IPS-18a (cell line): ENCODE data around the gene DCUN1D2.

ENCODE experiments used
- H3K27ac ChIP-seq: one replicate; pipeline ENCODE4 v1.5.1; 2013; ENCODE audit warnings: low read length
- H3K27me3 ChIP-seq: one replicate; pipeline ENCODE4 v1.6.1; 2013; ENCODE audit warnings: mild to moderate bottlenecking, low read length; ENCODE audit not compliant: control insufficient read depth, insufficient read depth
- H3K36me3 ChIP-seq: one replicate; pipeline ENCODE4 v1.6.1; 2013; ENCODE audit warnings: low read depth, low read length; ENCODE audit not compliant: control insufficient read depth
- H3K4me1 ChIP-seq: one replicate; pipeline ENCODE4 v1.6.1; 2013; ENCODE audit warnings: low read depth, low read length; ENCODE audit not compliant: control insufficient read depth
- H3K4me3 ChIP-seq: one replicate; pipeline ENCODE4 v1.5.1; 2013; ENCODE audit warnings: low read length
- H3K9ac ChIP-seq: one replicate; pipeline ENCODE4 v1.6.1; 2013; ENCODE audit warnings: mild to moderate bottlenecking, low read length, moderate library complexity
- H3K9me3 ChIP-seq: one replicate; pipeline ENCODE4 v1.6.1; 2013; ENCODE audit warnings: low read depth, low read length; ENCODE audit not compliant: control insufficient read depth

Gene DCUN1D2

GRCh38 chr13:113514847-113515246, 24.3 kb upstream of the DCUN1D2 start:
- Histone ChIP-seq H3K27ac (no peak overlapping the region), H3K4me3 (no peak overlapping the region), H3K27me3 (no peaks in the 10 kb centered on the region), H3K36me3 (peaks cover 17% of the 10 kb centered on the region), H3K9ac (no peak overlapping the region), H3K9me3 (no peaks in the 10 kb centered on the region), H3K4me1 (no peaks in the 10 kb centered on the region)

- Histone ChIP-seq H3K4me1 (no peaks in the 10 kb centered on the region), H3K27ac (no peak overlapping the region), H3K9ac (no peak overlapping the region), H3K4me3 (no peak overlapping the region), H3K27me3 (no peaks in the 10 kb centered on the region), H3K36me3 (peaks cover 19% of the 10 kb centered on the region), H3K9me3 (no peaks in the 10 kb centered on the region)
These were observed 23.2 kb upstream of the DCUN1D2 start for GRCh38 chr13:113513761-113514160.

GRCh38 chr13:113511361-113511760, 20.9 kb upstream of the DCUN1D2 start:
- Histone ChIP-seq H3K36me3 (peaks cover 15% of the 10 kb centered on the region), H3K4me1 (no peaks in the 10 kb centered on the region), H3K9ac (no peak overlapping the region), H3K27ac (no peak overlapping the region), H3K27me3 (no peaks in the 10 kb centered on the region), H3K9me3 (no peaks in the 10 kb centered on the region), H3K4me3 (no peak overlapping the region)

GRCh38 chr13:113510871-113511270, 20.4 kb upstream of the DCUN1D2 start:
- Histone ChIP-seq H3K27ac (no peak overlapping the region), H3K9ac (no peak overlapping the region), H3K36me3 (peaks cover 16% of the 10 kb centered on the region), H3K4me3 (no peak overlapping the region), H3K9me3 (no peaks in the 10 kb centered on the region), H3K4me1 (no peaks in the 10 kb centered on the region), H3K27me3 (no peaks in the 10 kb centered on the region)

- Histone ChIP-seq H3K36me3 (peaks cover 23% of the 10 kb centered on the region), H3K27me3 (no peaks in the 10 kb centered on the region), H3K27ac (no peak overlapping the region), H3K4me1 (no peaks in the 10 kb centered on the region), H3K4me3 (no peak overlapping the region), H3K9me3 (no peaks in the 10 kb centered on the region), H3K9ac (no peak overlapping the region)
These were observed 19.5 kb upstream of the DCUN1D2 start for GRCh38 chr13:113509989-113510388.

GRCh38 chr13:113508521-113509254, 18.2 kb upstream of the DCUN1D2 start:
- Histone ChIP-seq H3K27ac (no peak overlapping the region), H3K9ac (no peak overlapping the region), H3K36me3 (peaks cover 34% of the 10 kb centered on the region), H3K9me3 (no peaks in the 10 kb centered on the region), H3K27me3 (no peaks in the 10 kb centered on the region), H3K4me3 (no peak overlapping the region), H3K4me1 (no peaks in the 10 kb centered on the region)

GRCh38 chr13:113507505-113508345, 17.2 kb upstream of the DCUN1D2 start:
- H3K27ac ChIP-seq = no peak overlapping the region
- no peak overlapping the region for H3K4me3 ChIP-seq
- peaks cover 39% of the 10 kb centered on the region for H3K36me3 ChIP-seq
- H3K27me3 ChIP-seq = no peaks in the 10 kb centered on the region
- H3K9ac ChIP-seq = no peak overlapping the region
- H3K9me3 ChIP-seq = no peaks in the 10 kb centered on the region
- H3K4me1 ChIP-seq = no peaks in the 10 kb centered on the region

- H3K9me3 ChIP-seq = no peaks in the 10 kb centered on the region
- H3K27ac ChIP-seq = no peak overlapping the region
- no peak overlapping the region for H3K9ac ChIP-seq
- no peaks in the 10 kb centered on the region for H3K4me1 ChIP-seq
- H3K27me3 ChIP-seq = no peaks in the 10 kb centered on the region
- peaks cover 42% of the 10 kb centered on the region for H3K36me3 ChIP-seq
- H3K4me3 ChIP-seq = no peak overlapping the region
These were observed 16.4 kb upstream of the DCUN1D2 start for GRCh38 chr13:113506871-113507388.

GRCh38 chr13:113506025-113506685, 15.6 kb upstream of the DCUN1D2 start:
- no peak overlapping the region for H3K27ac ChIP-seq

GRCh38 chr13:113502686-113503085, 12.2 kb upstream of the DCUN1D2 start:
- H3K27me3 ChIP-seq = no peaks in the 10 kb centered on the region
- no peaks in the 10 kb centered on the region for H3K4me1 ChIP-seq
- peaks cover 65% of the 10 kb centered on the region for H3K36me3 ChIP-seq
- no peak overlapping the region for H3K27ac ChIP-seq
- no peak overlapping the region for H3K4me3 ChIP-seq
- H3K9me3 ChIP-seq = no peaks in the 10 kb centered on the region
- H3K9ac ChIP-seq = no peak overlapping the region

More at GRCh38 chr13:113506025-113506685, 15.6 kb upstream of the DCUN1D2 start:
- Histone ChIP-seq H3K4me1 (no peaks in the 10 kb centered on the region), H3K9me3 (no peaks in the 10 kb centered on the region), H3K9ac (no peak overlapping the region), H3K27me3 (no peaks in the 10 kb centered on the region), H3K4me3 (no peak overlapping the region), H3K36me3 (peaks cover 49% of the 10 kb centered on the region)

GRCh38 chr13:113500530-113501265, 10.2 kb upstream of the DCUN1D2 start:
- peaks cover under 1% of the 10 kb centered on the region for H3K4me1 ChIP-seq
- H3K9me3 ChIP-seq = no peaks in the 10 kb centered on the region
- H3K4me3 ChIP-seq = no peak overlapping the region
- H3K27me3 ChIP-seq = no peaks in the 10 kb centered on the region
- H3K9ac ChIP-seq = no peak overlapping the region
- H3K36me3 ChIP-seq = peaks cover 74% of the 10 kb centered on the region
- no peak overlapping the region for H3K27ac ChIP-seq
